A673 (cell line): ENCODE measurements around the gene PKNOX2. TPM values are rescaled to one million over a fixed set of nuclear protein-coding genes. Genes with fewer than 3 reads are reported as not detected.

ENCODE experiments used
- BruUV-seq: library from RNA; stranded (reverse); fragments of 400-500 nt; replicated peaks from 2 replicates; lab custom pipeline; 2021; lab: Mats Ljungman, UMichigan
- CTCF ChIA-PET: fragments of 300-600 bp; sonication (Branson Sonifier 250); formaldehyde crosslinking; loops from one replicate; lab custom pipeline; 2022; ENCODE audit warnings: antibody characterized with exemption; lab: Charles Lee
- POLR2A ChIA-PET: fragments of 300-600 bp; sonication (Branson Sonifier 250); formaldehyde crosslinking; loops from one replicate; lab custom pipeline; 2022; ENCODE audit warnings: antibody characterized with exemption; ENCODE audit not compliant: low non-redundant PET; lab: Charles Lee
- DNase-seq: peaks from one replicate; pipeline ENCODE4 v3.0.0-alpha.2; 2015; ENCODE audit warnings: low spot score
- H3K27ac ChIP-seq: fragments of 200-600 bp; sonication (generic); 2 replicates; pipeline ENCODE4 v1.5.1; 2016; ENCODE audit warnings: mixed run types, low read depth, mild to moderate bottlenecking, mixed read lengths, antibody characterized with exemption, low read length; ENCODE audit not compliant: poor library complexity, severe bottlenecking
- H3K27me3 ChIP-seq: fragments of 200-600 bp; sonication (generic); replicated peaks from 2 replicates; pipeline ENCODE4 v1.6.1; 2017; ENCODE audit warnings: mixed run types, low read depth, mild to moderate bottlenecking, mixed read lengths, antibody characterized with exemption, low read length; ENCODE audit not compliant: insufficient read depth, poor library complexity
- H3K36me3 ChIP-seq: fragments of 200-600 bp; sonication (generic); 2 replicates; pipeline ENCODE4 v1.6.1; 2016; ENCODE audit warnings: mixed run types, mild to moderate bottlenecking, mixed read lengths, antibody characterized with exemption, low read length; ENCODE audit not compliant: insufficient read depth, poor library complexity, severe bottlenecking
- H3K4me1 ChIP-seq: fragments of 200-600 bp; sonication (generic); 2 replicates; pipeline ENCODE4 v1.6.1; 2017; ENCODE audit warnings: mixed run types, mild to moderate bottlenecking, mixed read lengths, antibody characterized with exemption, low read length; ENCODE audit not compliant: insufficient read depth, poor library complexity, severe bottlenecking
- H3K4me3 ChIP-seq: fragments of 200-600 bp; sonication (generic); 2 replicates; pipeline ENCODE4 v1.5.1; 2016; ENCODE audit warnings: low read depth, mixed run types, mild to moderate bottlenecking, mixed read lengths, low read length; ENCODE audit not compliant: poor library complexity, severe bottlenecking
- H3K9me3 ChIP-seq: fragments of 200-600 bp; sonication (generic); 2 replicates; pipeline ENCODE4 v1.6.1; 2016; ENCODE audit warnings: mixed run types, low read depth, mild to moderate bottlenecking, mixed read lengths, antibody characterized with exemption, low read length; ENCODE audit not compliant: poor library complexity, severe bottlenecking
- CTCF ChIP-seq: fragments of 300-800, 200-600 bp; sonication (generic); conservative IDR thresholded peaks from 2 replicates; pipeline ENCODE4 v1.5.1; 2017; ENCODE audit warnings: low read depth, mild to moderate bottlenecking, antibody characterized with exemption, low read length, moderate library complexity, mixed read lengths
- EZH2 ChIP-seq: fragments of 200-600 bp; sonication (generic); IDR thresholded peaks from 2 replicates; pipeline ENCODE4 v1.6.1; 2017; ENCODE audit warnings: borderline replicate concordance, low read depth, mild to moderate bottlenecking, mixed read lengths, antibody characterized with exemption, low read length; ENCODE audit not compliant: poor library complexity, severe bottlenecking
- intact Hi-C: fragments of 100-400 bp; cut with micrococcal nuclease; formaldehyde crosslinking; loops from one replicate; pipeline ENCODE4 v1.10.0; 2022; ENCODE audit not compliant: unreplicated experiment
- total RNA-seq: library from RNA; stranded (reverse); gene quantifications from 2 replicates; pipeline ENCODE4 v1.2.3, GENCODE V29; 2021

PKNOX2 gene
- total RNA-seq, 1 experiment from 2014 or later: 1.1 TPM

GRCh38 chr11:125155100-125155444 is 9.5 kb upstream of the PKNOX2 start:
- no peaks in the 10 kb centered on the region for H3K36me3 ChIP-seq
- intact Hi-C loops: no loop called here
- no peak overlapping the region for H3K27ac ChIP-seq
- no peak for TF ChIP-seq EZH2
- TF ChIP-seq CTCF: no peak
- H3K4me3 ChIP-seq: no peak overlapping the region
- peaks cover 8% of the 10 kb centered on the region for H3K4me1 ChIP-seq
- CTCF ChIA-PET: no interaction called here
- H3K9me3 ChIP-seq: no peaks in the 10 kb centered on the region
- no peak for DNase-seq
- POLR2A ChIA-PET: no interaction called here
- BruUV-seq: no TSS peak
- H3K27me3 ChIP-seq: no peaks in the 10 kb centered on the region

GRCh38 chr11:125155767-125156166 is 8.8 kb upstream of the PKNOX2 start:
- no peaks in the 10 kb centered on the region for H3K27me3 ChIP-seq
- no peak overlapping the region for H3K4me3 ChIP-seq
- peaks cover 8% of the 10 kb centered on the region for H3K4me1 ChIP-seq
- H3K36me3 ChIP-seq: no peaks in the 10 kb centered on the region
- POLR2A ChIA-PET: no interaction called here
- CTCF ChIA-PET: no interaction called here
- H3K9me3 ChIP-seq: no peaks in the 10 kb centered on the region
- DNase-seq: no peak
- H3K27ac ChIP-seq: no peak overlapping the region
- intact Hi-C loops: no loop called here
- TF ChIP-seq EZH2: no peak
- TF ChIP-seq CTCF: no peak
- BruUV-seq: no TSS peak

GRCh38 chr11:125156346-125157117 is 8.0 kb upstream of the PKNOX2 start:
- ChIA-PET POLR2A (no interaction called here), CTCF (no interaction called here)
- Histone ChIP-seq H3K36me3 (no peaks in the 10 kb centered on the region), H3K4me3 (no peak overlapping the region), H3K27me3 (no peaks in the 10 kb centered on the region), H3K9me3 (no peaks in the 10 kb centered on the region), H3K27ac (no peak overlapping the region), H3K4me1 (peaks cover 8% of the 10 kb centered on the region)
- intact Hi-C loops: no loop called here
- TF ChIP-seq CTCF (no peak), EZH2 (no peak)
- BruUV-seq: no TSS peak
- no peak for DNase-seq
